ENCODE data around the gene HDAC4. TPM values are rescaled to one million over a fixed set of nuclear protein-coding genes. Genes with fewer than 3 reads are reported as not detected.

The HDAC4 gene
- total RNA-seq, 1 experiment from 2014 or later: 21.8 TPM

DNA sequence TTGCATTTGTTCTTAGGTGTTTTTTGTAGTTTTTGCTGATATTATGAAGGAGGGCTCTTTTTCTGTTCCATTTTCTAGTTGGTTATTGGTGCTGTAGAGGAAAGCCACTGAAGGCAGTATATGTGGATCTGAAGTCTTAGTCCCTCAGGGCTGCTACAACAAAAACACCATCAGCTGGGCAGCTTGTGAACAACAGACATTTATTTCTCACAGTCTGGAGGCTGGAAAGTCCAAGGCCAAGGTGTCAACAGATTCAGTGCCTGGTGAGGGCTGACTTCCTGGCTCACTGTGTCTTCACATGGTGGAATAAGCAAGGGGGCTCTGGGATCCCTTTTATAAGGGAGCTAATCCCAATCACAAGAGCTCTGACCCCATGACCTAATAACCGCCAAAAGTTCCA is 31.4 kb upstream of the HDAC4 start:
- TF ChIP-seq, protein P1, sequence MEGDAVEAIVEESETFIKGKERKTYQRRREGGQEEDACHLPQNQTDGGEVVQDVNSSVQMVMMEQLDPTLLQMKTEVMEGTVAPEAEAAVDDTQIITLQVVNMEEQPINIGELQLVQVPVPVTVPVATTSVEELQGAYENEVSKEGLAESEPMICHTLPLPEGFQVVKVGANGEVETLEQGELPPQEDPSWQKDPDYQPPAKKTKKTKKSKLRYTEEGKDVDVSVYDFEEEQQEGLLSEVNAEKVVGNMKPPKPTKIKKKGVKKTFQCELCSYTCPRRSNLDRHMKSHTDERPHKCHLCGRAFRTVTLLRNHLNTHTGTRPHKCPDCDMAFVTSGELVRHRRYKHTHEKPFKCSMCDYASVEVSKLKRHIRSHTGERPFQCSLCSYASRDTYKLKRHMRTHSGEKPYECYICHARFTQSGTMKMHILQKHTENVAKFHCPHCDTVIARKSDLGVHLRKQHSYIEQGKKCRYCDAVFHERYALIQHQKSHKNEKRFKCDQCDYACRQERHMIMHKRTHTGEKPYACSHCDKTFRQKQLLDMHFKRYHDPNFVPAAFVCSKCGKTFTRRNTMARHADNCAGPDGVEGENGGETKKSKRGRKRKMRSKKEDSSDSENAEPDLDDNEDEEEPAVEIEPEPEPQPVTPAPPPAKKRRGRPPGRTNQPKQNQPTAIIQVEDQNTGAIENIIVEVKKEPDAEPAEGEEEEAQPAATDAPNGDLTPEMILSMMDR (IDR thresholded peaks at IDR 0.05; ENCODE audit: unreplicated experiment): no peak
- ChIA-PET CTCF (interaction anchor here (0.7 to 0.8 kb wide), 2 partner anchors 12 to 25 kb away, joined by 3 to 4 read pairs; no protein-coding TSS in a partner anchor), POLR2A (interaction anchor here (1.2 kb wide), 1 partner anchor 13 kb away, joined by 3 read pairs; no protein-coding TSS in a partner anchor)
- intact Hi-C loops (cut with micrococcal nuclease): no loop called here
- DNase-seq (ENCODE audit: unreplicated experiment): no peak
- H3K36me3 Mint-ChIP-seq (ENCODE audit: insufficient read depth, unreplicated experiment): no peaks in the 10 kb centered on the region
- H3K9me3 Mint-ChIP-seq (ENCODE audit: unreplicated experiment): peaks cover 10% of the 10 kb centered on the region
- H3K27ac Mint-ChIP-seq (ENCODE audit: low read depth, unreplicated experiment): no peak overlapping the region
- H3K27me3 Mint-ChIP-seq (ENCODE audit: insufficient read depth, unreplicated experiment): peaks cover 18% of the 10 kb centered on the region
- no peak overlapping the region for H3K4me3 Mint-ChIP-seq (ENCODE audit: unreplicated experiment)
- no TSS peak for BruUV-seq (replicated peaks)
- H3K4me1 Mint-ChIP-seq (ENCODE audit: insufficient read depth, unreplicated experiment): no peaks in the 10 kb centered on the region

DNA sequence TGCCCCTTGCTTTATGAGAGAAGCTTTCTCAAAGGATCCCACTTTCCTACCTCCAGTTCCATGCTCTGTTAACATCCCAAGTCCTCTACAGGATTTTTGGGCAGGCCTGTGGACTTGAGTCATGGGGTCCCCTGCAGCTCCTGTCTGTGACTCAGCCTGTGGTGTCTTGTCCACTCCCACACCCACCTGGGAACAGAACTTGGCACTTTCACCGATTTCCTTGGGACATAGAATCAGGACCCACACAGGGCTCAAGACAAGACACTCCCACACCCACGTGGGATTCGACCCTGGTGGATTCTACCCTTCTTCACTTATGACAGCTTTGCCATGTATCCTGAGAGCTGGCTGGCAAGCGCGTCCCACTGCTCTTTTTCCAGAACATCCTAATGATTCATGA is 30.7 kb upstream of the HDAC4 start:
- Mint-ChIP-seq H3K36me3 (ENCODE audit: insufficient read depth, unreplicated experiment) (no peaks in the 10 kb centered on the region), H3K4me1 (ENCODE audit: insufficient read depth, unreplicated experiment) (no peaks in the 10 kb centered on the region), H3K4me3 (ENCODE audit: unreplicated experiment) (no peak overlapping the region), H3K27ac (ENCODE audit: low read depth, unreplicated experiment) (no peak overlapping the region), H3K9me3 (ENCODE audit: unreplicated experiment) (peaks cover 10% of the 10 kb centered on the region), H3K27me3 (ENCODE audit: insufficient read depth, unreplicated experiment) (peaks cover 24% of the 10 kb centered on the region)
- POLR2A ChIA-PET: no interaction called here
- DNase-seq (ENCODE audit: unreplicated experiment): peak; percentile 9
- TF ChIP-seq, protein P1 (IDR thresholded peaks at IDR 0.05; ENCODE audit: unreplicated experiment): no peak
- CTCF ChIA-PET: interaction anchor here (0.7 kb wide), 1 partner anchor 26 kb away, joined by 3 read pairs; no protein-coding TSS in a partner anchor
- BruUV-seq (replicated peaks): no TSS peak
- intact Hi-C loops (cut with micrococcal nuclease): no loop called here

DNA sequence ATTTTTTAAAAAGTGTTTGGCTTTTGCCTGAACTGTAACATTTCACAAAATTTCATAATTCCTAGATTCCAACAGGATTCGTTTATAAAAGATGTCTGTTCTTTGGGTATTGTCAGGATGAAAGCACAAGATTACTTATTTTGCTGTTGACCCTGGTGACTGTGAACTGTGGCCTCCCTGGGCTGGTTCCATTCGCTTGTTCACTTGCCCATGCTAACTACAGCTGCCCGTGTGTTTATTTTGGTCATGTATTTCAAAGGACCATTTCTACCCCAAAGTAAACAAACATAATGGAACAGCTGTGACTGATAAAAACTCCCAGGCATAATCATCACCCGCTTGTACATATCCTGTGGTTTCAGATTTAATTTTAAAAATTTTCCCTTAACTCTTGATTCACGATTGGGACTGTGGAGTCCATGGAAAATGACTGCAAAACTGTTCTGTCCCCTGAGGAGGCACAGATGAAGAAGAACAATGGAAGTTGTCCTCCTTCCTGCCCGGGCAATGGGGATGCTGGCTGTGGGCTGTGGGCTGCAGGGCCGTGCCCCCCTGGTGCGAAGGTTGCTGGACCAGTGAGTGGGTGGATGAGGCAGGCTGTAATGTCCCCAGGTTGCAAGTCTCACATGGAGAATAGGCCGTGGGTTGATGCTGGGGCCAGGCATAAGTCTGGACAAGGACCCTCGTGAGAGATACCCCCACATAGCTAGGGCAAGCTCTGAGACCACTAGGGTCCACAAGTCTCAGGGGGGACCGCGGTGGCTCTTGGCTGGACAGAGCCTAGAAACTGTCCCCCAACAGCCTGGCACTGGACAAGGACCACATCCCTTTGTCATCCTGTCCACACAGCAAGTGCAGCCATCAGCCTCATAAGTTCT is 28.9 kb upstream of the HDAC4 start:
- CTCF ChIA-PET: no interaction called here
- no TSS peak for BruUV-seq (replicated peaks)
- TF ChIP-seq, protein P1 (IDR thresholded peaks at IDR 0.05; ENCODE audit: unreplicated experiment): no peak

GRCh38 chr2:239425631-239426030 is 24.8 kb upstream of the HDAC4 start:
- Mint-ChIP-seq H3K27me3 (ENCODE audit: insufficient read depth, unreplicated experiment) (peaks cover 42% of the 10 kb centered on the region), H3K27ac (ENCODE audit: low read depth, unreplicated experiment) (no peak overlapping the region), H3K4me1 (ENCODE audit: insufficient read depth, unreplicated experiment) (no peaks in the 10 kb centered on the region), H3K36me3 (ENCODE audit: insufficient read depth, unreplicated experiment) (no peaks in the 10 kb centered on the region), H3K9me3 (ENCODE audit: unreplicated experiment) (no peaks in the 10 kb centered on the region), H3K4me3 (ENCODE audit: unreplicated experiment) (no peak overlapping the region)
- CTCF ChIA-PET: no interaction called here
- intact Hi-C loops (cut with micrococcal nuclease): no loop called here
- no TSS peak for BruUV-seq (replicated peaks)
- DNase-seq (ENCODE audit: unreplicated experiment): no peak
- TF ChIP-seq, protein P1 (IDR thresholded peaks at IDR 0.05; ENCODE audit: unreplicated experiment): no peak
- POLR2A ChIA-PET: interaction anchor here (1.0 kb wide), 1 partner anchor 11 kb away, joined by 3 read pairs; no protein-coding TSS in a partner anchor

More for the DNA sequence above, 28.9 kb upstream of the HDAC4 start:
- POLR2A ChIA-PET: no interaction called here
- H3K9me3 Mint-ChIP-seq (ENCODE audit: unreplicated experiment): peaks cover 10% of the 10 kb centered on the region
- no peaks in the 10 kb centered on the region for H3K36me3 Mint-ChIP-seq (ENCODE audit: insufficient read depth, unreplicated experiment)
- no peak for DNase-seq (ENCODE audit: unreplicated experiment)
- H3K27me3 Mint-ChIP-seq (ENCODE audit: insufficient read depth, unreplicated experiment): peaks cover 42% of the 10 kb centered on the region
- no peak overlapping the region for H3K27ac Mint-ChIP-seq (ENCODE audit: low read depth, unreplicated experiment)
- H3K4me3 Mint-ChIP-seq (ENCODE audit: unreplicated experiment): no peak overlapping the region
- intact Hi-C loops (cut with micrococcal nuclease): no loop called here
- no peaks in the 10 kb centered on the region for H3K4me1 Mint-ChIP-seq (ENCODE audit: insufficient read depth, unreplicated experiment)
